GM12878 (cell line): Measurements from ENCODE around the gene SHROOM3. TPM values are rescaled to one million over a fixed set of nuclear protein-coding genes. Genes with fewer than 3 reads are reported as not detected.

Source experiments
- ATAC-seq: fragments of 200-7000 bp; cut with Tn5 transposase; 3 replicates; pipeline ENCODE4 v1.9.1; 2020; ENCODE audit warnings: mild to moderate bottlenecking, moderate library complexity
- BruUV-seq: library from RNA; stranded (reverse); fragments of 400-500 nt; replicated peaks from 2 replicates; lab custom pipeline; 2021; lab: Mats Ljungman, UMichigan
- CTCF ChIA-PET: fragments of 300-600 bp; sonication (Branson Sonifier 250); formaldehyde crosslinking; extraction: SDS; loops from one replicate; lab custom pipeline; 2021; ENCODE audit warnings: inconsistent platforms; lab: Yijun Ruan, JAX
- POLR2A ChIA-PET: fragments of 350-600 bp; formaldehyde crosslinking; extraction: SDS; loops from one replicate; lab custom pipeline; 2021; ENCODE audit warnings: inconsistent platforms; lab: Charles Lee
- RAD21 ChIA-PET: fragments of 300-600 bp; sonication (Branson Sonifier 250); formaldehyde crosslinking; loops from one replicate; lab custom pipeline; 2023; ENCODE audit warnings: antibody characterized with exemption; ENCODE audit not compliant: unreplicated experiment; lab: Charles Lee
- SMC1A ChIA-PET: fragments of 300-600 bp; sonication (Branson Sonifier 250); formaldehyde crosslinking; loops from one replicate; lab custom pipeline; 2023; ENCODE audit not compliant: unreplicated experiment, uncharacterized antibody; lab: Charles Lee
- DNase-seq: peaks from one replicate; pipeline ENCODE4 v3.0.0-alpha.2; 2011; ENCODE audit warnings: low read depth, low spot score
- FAIRE-seq: peaks from 3 replicates; lab custom pipeline; 2011; peaks lifted over from hg19 to GRCh38; lab: Jason Lieb, UNC
- H2AFZ ChIP-seq: 2 replicates; pipeline ENCODE4 v1.6.0; 2011; ENCODE audit warnings: low read depth, low read length, control low read depth; ENCODE audit not compliant: control insufficient read depth
- H3K27ac ChIP-seq: 2 replicates; pipeline ENCODE4 v1.5.1; 2011; ENCODE audit warnings: control low read depth; ENCODE audit not compliant: control insufficient read depth, insufficient read depth
- H3K27me3 ChIP-seq, 2 experiments: replicated peaks in 1 of 2; 2 replicates each; pipeline versions ENCODE4 v1.6.0 to v1.6.1; 2011; ENCODE audit warnings: low read length in 1 of 2; ENCODE audit not compliant: control insufficient read depth in 2 of 2, insufficient read depth in 2 of 2
- H3K36me3 ChIP-seq, 2 experiments: 2 replicates each; pipeline ENCODE4 v1.5.1; 2011; ENCODE audit warnings: low read length in 1 of 2; ENCODE audit not compliant: control insufficient read depth in 2 of 2, insufficient read depth in 2 of 2
- H3K4me1 ChIP-seq: 2 replicates; pipeline ENCODE4 v1.6.1; 2011; ENCODE audit warnings: mild to moderate bottlenecking, low read length, moderate library complexity, mixed read lengths; ENCODE audit not compliant: control insufficient read depth, insufficient read depth
- H3K4me2 ChIP-seq: 2 replicates; pipeline ENCODE4 v1.6.0; 2011; ENCODE audit warnings: control low read depth; ENCODE audit not compliant: control insufficient read depth, insufficient read depth
- H3K4me3 ChIP-seq: fragments of 200-600 bp; sonication (generic); 2 replicates; pipeline ENCODE4 v1.5.1; 2016
- H3K79me2 ChIP-seq: 2 replicates; pipeline ENCODE4 v1.6.0; 2011; ENCODE audit warnings: low read length; ENCODE audit not compliant: control insufficient read depth, insufficient read depth
- H3K9ac ChIP-seq: 2 replicates; pipeline ENCODE4 v1.8.0; 2011; ENCODE audit warnings: low read length, control low read depth, mixed read lengths; ENCODE audit not compliant: control insufficient read depth, insufficient read depth
- H3K9me3 ChIP-seq: replicated peaks from 3 replicates; pipeline ENCODE4 v1.5.1; 2011; ENCODE audit warnings: mild to moderate bottlenecking, low read length; ENCODE audit not compliant: control insufficient read depth, insufficient read depth
- H4K20me1 ChIP-seq: 2 replicates; pipeline ENCODE4 v1.6.0; 2011; ENCODE audit not compliant: control insufficient read depth, insufficient read depth
- BHLHE40 ChIP-seq, 2 experiments: fragments of 450-650 bp in 1 of 2; IDR thresholded peaks; 2 replicates each; pipeline ENCODE4 v1.6.1; 2011 to 2017; ENCODE audit warnings: low read depth in 2 of 2, borderline replicate concordance in 1 of 2, improper control_type of control experiment in 1 of 2, low read length in 1 of 2, mild to moderate bottlenecking in 1 of 2
- CEBPB ChIP-seq, 2 experiments: fragments of 150-350 bp in 1 of 2; IDR thresholded peaks; 2 replicates each; pipeline ENCODE4 v1.6.1; 2012 to 2014; ENCODE audit warnings: low read depth in 2 of 2, low read length in 2 of 2, borderline replicate concordance in 1 of 2, inconsistent platforms in 1 of 2
- CTCF ChIP-seq, 3 experiments: IDR thresholded peaks in 2 of 3; conservative IDR thresholded peaks in 1 of 3; 2 replicates each; pipeline ENCODE4 v1.5.1; 2011; ENCODE audit warnings: low read depth in 3 of 3, low read length in 3 of 3, mild to moderate bottlenecking in 3 of 3, control low read depth in 2 of 3, moderate library complexity in 2 of 3, inconsistent platforms in 1 of 3, mixed read lengths in 1 of 3; ENCODE audit not compliant: control insufficient read depth in 2 of 3, insufficient read depth in 1 of 3; ENCODE audit errors: extremely low read depth in 1 of 3
- IKZF1 ChIP-seq: fragments of 450-650 bp; conservative IDR thresholded peaks from 2 replicates; pipeline ENCODE4 v1.6.1; 2017; ENCODE audit warnings: antibody characterized with exemption, mild to moderate bottlenecking
- KAT2A ChIP-seq: conservative IDR thresholded peaks from 2 replicates; pipeline ENCODE4 v1.6.1; 2011; ENCODE audit warnings: low read depth, low read length; ENCODE audit not compliant: control insufficient read depth
- MEF2B ChIP-seq: fragments of 450-650 bp; IDR thresholded peaks from 2 replicates; pipeline ENCODE4 v1.6.1; 2018; ENCODE audit warnings: mild to moderate bottlenecking, moderate library complexity; ENCODE audit not compliant: partially characterized antibody, poor library complexity, severe bottlenecking
- PAX8 ChIP-seq: fragments of 450-650 bp; IDR thresholded peaks from 2 replicates; pipeline ENCODE4 v1.6.1; 2017; ENCODE audit warnings: mild to moderate bottlenecking, moderate library complexity
- POLR2AphosphoS5 ChIP-seq: IDR thresholded peaks from 2 replicates; pipeline ENCODE4 v1.6.1; 2011; ENCODE audit warnings: mild to moderate bottlenecking, low read length, inconsistent platforms
- RAD51 ChIP-seq: fragments of 450-650 bp; IDR thresholded peaks from 2 replicates; pipeline ENCODE4 v1.6.1; 2016; ENCODE audit warnings: moderate library complexity, mild to moderate bottlenecking, inconsistent platforms
- RB1 ChIP-seq: fragments of 450-650 bp; formaldehyde crosslinking; IDR thresholded peaks from 2 replicates; pipeline ENCODE4 v1.6.1; 2017; ENCODE audit warnings: mild to moderate bottlenecking, borderline replicate concordance
- RELA ChIP-seq: fragments of 450-650 bp; IDR thresholded peaks from 2 replicates; pipeline ENCODE4 v1.8.0; 2014; ENCODE audit warnings: borderline replicate concordance; ENCODE audit not compliant: partially characterized antibody
- TCF12 ChIP-seq: IDR thresholded peaks from 2 replicates; pipeline ENCODE4 v1.6.1; 2011; ENCODE audit warnings: low read depth, mild to moderate bottlenecking, low read length
- YBX1 ChIP-seq: fragments of 450-650 bp; IDR thresholded peaks from 2 replicates; pipeline ENCODE4 v1.6.1; 2016; ENCODE audit warnings: antibody characterized with exemption
- ZNF207 ChIP-seq: fragments of 450-650 bp; IDR thresholded peaks from 2 replicates; pipeline ENCODE4 v1.6.1; 2014; ENCODE audit warnings: antibody characterized with exemption, mild to moderate bottlenecking, borderline replicate concordance
- ZNF384 ChIP-seq: IDR thresholded peaks from 2 replicates; pipeline ENCODE4 v1.6.1; 2012; ENCODE audit warnings: low read depth, mild to moderate bottlenecking, low read length, improper control_type of control experiment, borderline replicate concordance
- ZZZ3 ChIP-seq: IDR thresholded peaks from 2 replicates; pipeline ENCODE4 v1.6.1; 2011; ENCODE audit warnings: low read depth; ENCODE audit not compliant: control insufficient read depth, insufficient read length
- WGBS: methylation state at CpG from one replicate; pipeline ENCODE4 v1.1.6; 2016; ENCODE audit warnings: low lambda C conversion rate; ENCODE audit not compliant: insufficient replicate concordance, insufficient coverage; ENCODE audit errors: missing lambda C conversion rate; 5-methylcytosine and 5-hydroxymethylcytosine counted together
- in situ Hi-C: fragments of 300-500 bp; cut with MboI; formaldehyde crosslinking; loops from 9 replicates; pipeline ENCODE4 v1.14.3; 2018; ENCODE audit warnings: mixed read lengths
- intact Hi-C: fragments of 100-400 bp; cut with micrococcal nuclease; formaldehyde crosslinking; loops from one replicate; pipeline ENCODE4 v1.14.2; 2022; ENCODE audit not compliant: unreplicated experiment
- polyA plus RNA-seq, 11 experiments: library from polyadenylated mRNA; depleted of rRNA in 4 of 11; unstranded in 6 of 11; stranded (reverse) in 5 of 11; fragments of >200 nt; fragmentation: Nextera tagmentation in 4 of 11; fragmentation: Illumina TruSeq in 1 of 11; extraction: Ambion mirVana in 4 of 11; extraction: Trizol in 1 of 11; gene quantifications; 1 replicate in 1 of 11; 2 replicates in 10 of 11; pipeline versions ENCODE4 v1.2.1 to v1.2.3, GENCODE V29; 2011 to 2016; ENCODE audit warnings: inconsistent platforms in 2 of 11, missing spikeins in 2 of 11, low read depth in 1 of 11
- total RNA-seq, 4 experiments: library from RNA; depleted of rRNA in 3 of 4; stranded (reverse); fragments of >200 nt in 3 of 4; fragmentation: Illumina TruSeq in 1 of 4; extraction: Trizol in 1 of 4; gene quantifications; 2 replicates each; pipeline versions ENCODE4 v1.2.1 to v1.2.3, GENCODE V29; 2013 to 2021
- TF ChIP-seq, protein P1 (sequence below): fragments of 450-650 bp; IDR thresholded peaks from 2 replicates; pipeline ENCODE4 v1.6.1; 2017; ENCODE audit warnings: mild to moderate bottlenecking, low read depth, inconsistent platforms; ENCODE audit not compliant: poor library complexity, severe bottlenecking
- TF ChIP-seq, protein P2 (sequence below): fragments of 450-650 bp; IDR thresholded peaks from 2 replicates; pipeline ENCODE4 v1.6.1; 2017; ENCODE audit warnings: mild to moderate bottlenecking, moderate library complexity

SHROOM3 gene
- total and polyA plus RNA-seq, 10 of the 15 experiments (the other 5 are each of a cell fraction or from before 2014, with no cell fraction given) = under 0.01 to 0.29 (median 0.08) TPM; not detected in 1

GRCh38 chr4:76709772-76710090 lies 274.7 kb downstream of the SHROOM3 start:
- ChIA-PET SMC1A (no interaction called here), POLR2A (no interaction called here), CTCF (no interaction called here), RAD21 (no interaction called here)
- Histone ChIP-seq H3K36me3 (no peaks in the 10 kb centered on the region), H3K9me3 (no peaks in the 10 kb centered on the region), H3K4me3 (no peak overlapping the region), H3K4me1 (no peaks in the 10 kb centered on the region), H2AFZ (no peak overlapping the region), H4K20me1 (no peaks in the 10 kb centered on the region), H3K4me2 (no peak overlapping the region), H3K27me3 (no peaks in the 10 kb centered on the region; a peak in 1 of 4 replicates), H3K79me2 (no peaks in the 10 kb centered on the region), H3K9ac (no peak overlapping the region), H3K27ac (no peak overlapping the region)
- intact Hi-C loops = no loop called here
- BruUV-seq = no TSS peak
- no peak for ATAC-seq
- 69% methylated on average over 7 of the region's 7 CpGs for WGBS
- no peak for FAIRE-seq
- in situ Hi-C loops = no loop called here
- DNase-seq = no peak
- no peak for TF ChIP-seq TCF12
- no peak for TF ChIP-seq POLR2AphosphoS5
- no peak for TF ChIP-seq YBX1
- no peak for TF ChIP-seq CEBPB (IDR thresholded peaks at IDR 0.05; ENCODE audit: borderline replicate concordance in 1 of 2, low read depth in 2 of 2, low read length in 2 of 2)
- TF ChIP-seq ZNF384 = no peak
- TF ChIP-seq RELA = no peak
- no peak for TF ChIP-seq BHLHE40 (IDR thresholded peaks at IDR 0.05; ENCODE audit: borderline replicate concordance in 1 of 2, low read depth in 2 of 2, low read length in 1 of 2)
- no peak for TF ChIP-seq KAT2A
- TF ChIP-seq RB1 = no peak
- TF ChIP-seq, protein P1, sequence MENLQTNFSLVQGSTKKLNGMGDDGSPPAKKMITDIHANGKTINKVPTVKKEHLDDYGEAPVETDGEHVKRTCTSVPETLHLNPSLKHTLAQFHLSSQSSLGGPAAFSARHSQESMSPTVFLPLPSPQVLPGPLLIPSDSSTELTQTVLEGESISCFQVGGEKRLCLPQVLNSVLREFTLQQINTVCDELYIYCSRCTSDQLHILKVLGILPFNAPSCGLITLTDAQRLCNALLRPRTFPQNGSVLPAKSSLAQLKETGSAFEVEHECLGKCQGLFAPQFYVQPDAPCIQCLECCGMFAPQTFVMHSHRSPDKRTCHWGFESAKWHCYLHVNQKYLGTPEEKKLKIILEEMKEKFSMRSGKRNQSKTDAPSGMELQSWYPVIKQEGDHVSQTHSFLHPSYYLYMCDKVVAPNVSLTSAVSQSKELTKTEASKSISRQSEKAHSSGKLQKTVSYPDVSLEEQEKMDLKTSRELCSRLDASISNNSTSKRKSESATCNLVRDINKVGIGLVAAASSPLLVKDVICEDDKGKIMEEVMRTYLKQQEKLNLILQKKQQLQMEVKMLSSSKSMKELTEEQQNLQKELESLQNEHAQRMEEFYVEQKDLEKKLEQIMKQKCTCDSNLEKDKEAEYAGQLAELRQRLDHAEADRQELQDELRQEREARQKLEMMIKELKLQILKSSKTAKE = no peak
- TF ChIP-seq ZNF207 = no peak
- TF ChIP-seq RAD51 = no peak
- TF ChIP-seq CTCF (IDR thresholded peaks at IDR 0.05 in 2 of 3, conservative IDR thresholded peaks at IDR 0.05 in 1 of 3; ENCODE audit: control insufficient read depth in 2 of 3, extremely low read depth in 1 of 3, insufficient read depth in 1 of 3, low read depth in 3 of 3, low read length in 3 of 3) = no peak
- TF ChIP-seq, protein P2, sequence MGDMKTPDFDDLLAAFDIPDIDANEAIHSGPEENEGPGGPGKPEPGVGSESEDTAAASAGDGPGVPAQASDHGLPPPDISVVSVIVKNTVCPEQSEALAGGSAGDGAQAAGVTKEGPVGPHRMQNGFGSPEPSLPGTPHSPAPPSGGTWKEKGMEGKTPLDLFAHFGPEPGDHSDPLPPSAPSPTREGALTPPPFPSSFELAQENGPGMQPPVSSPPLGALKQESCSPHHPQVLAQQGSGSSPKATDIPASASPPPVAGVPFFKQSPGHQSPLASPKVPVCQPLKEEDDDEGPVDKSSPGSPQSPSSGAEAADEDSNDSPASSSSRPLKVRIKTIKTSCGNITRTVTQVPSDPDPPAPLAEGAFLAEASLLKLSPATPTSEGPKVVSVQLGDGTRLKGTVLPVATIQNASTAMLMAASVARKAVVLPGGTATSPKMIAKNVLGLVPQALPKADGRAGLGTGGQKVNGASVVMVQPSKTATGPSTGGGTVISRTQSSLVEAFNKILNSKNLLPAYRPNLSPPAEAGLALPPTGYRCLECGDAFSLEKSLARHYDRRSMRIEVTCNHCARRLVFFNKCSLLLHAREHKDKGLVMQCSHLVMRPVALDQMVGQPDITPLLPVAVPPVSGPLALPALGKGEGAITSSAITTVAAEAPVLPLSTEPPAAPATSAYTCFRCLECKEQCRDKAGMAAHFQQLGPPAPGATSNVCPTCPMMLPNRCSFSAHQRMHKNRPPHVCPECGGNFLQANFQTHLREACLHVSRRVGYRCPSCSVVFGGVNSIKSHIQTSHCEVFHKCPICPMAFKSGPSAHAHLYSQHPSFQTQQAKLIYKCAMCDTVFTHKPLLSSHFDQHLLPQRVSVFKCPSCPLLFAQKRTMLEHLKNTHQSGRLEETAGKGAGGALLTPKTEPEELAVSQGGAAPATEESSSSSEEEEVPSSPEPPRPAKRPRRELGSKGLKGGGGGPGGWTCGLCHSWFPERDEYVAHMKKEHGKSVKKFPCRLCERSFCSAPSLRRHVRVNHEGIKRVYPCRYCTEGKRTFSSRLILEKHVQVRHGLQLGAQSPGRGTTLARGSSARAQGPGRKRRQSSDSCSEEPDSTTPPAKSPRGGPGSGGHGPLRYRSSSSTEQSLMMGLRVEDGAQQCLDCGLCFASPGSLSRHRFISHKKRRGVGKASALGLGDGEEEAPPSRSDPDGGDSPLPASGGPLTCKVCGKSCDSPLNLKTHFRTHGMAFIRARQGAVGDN = no peak
- no peak for TF ChIP-seq IKZF1
- TF ChIP-seq ZZZ3 = no peak
- no peak for TF ChIP-seq PAX8
- no peak for TF ChIP-seq MEF2B
